ENCODE measurements around the gene HDAC9. TPM values are rescaled to one million over a fixed set of nuclear protein-coding genes. Genes with fewer than 3 reads are reported as not detected.

The HDAC9 gene
- total and polyA plus RNA-seq, 2 experiments from 2014 or later = 3.7 to 9.4 TPM

DNA sequence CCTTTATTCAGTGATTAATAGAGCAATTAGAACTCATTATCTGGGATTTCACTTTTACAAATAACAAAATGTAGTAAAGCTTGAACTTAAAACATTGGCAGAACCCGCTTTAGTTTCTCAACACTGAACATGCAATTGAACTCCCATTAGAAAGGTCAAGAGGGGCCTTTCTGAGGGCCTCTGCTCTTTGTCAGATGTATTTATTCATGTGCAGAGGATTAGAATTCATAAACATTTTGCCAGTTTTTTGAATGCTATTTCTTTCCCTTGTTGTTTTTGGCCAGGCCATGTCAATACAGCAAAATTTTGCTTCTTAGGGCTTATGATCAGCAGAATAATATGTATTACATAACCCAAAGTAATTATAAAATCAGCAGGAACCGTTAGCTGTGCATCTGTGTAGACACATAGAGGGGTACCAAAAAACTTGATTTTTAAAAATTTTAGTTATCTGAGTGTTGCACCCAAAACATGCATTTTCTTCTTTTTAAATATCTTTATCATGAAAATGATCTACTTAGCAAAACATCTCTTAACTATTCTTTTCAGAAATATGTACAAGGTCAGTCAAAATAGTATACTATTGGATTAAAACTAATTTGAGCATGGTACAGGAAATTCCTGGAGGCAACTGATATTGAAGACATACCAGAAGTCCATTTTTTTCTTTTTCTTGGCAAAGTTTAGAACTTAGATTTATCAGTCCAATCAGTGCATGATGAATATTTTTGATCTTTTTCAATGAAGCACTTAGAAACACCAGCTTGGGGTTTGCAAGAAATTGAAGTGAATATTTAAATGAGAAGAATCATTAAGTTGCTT, 444.4 kb downstream of the HDAC9 start:
- Histone ChIP-seq H3K79me2 (no peaks in the 10 kb centered on the region), H3K9me3 (ENCODE audit: low read depth) (no peaks in the 10 kb centered on the region), H3K27ac (no peak overlapping the region), H3K36me3 (replicated peaks; ENCODE audit: insufficient read depth, low read depth) (no peaks in the 10 kb centered on the region), H3K4me2 (no peak overlapping the region), H3K4me3 (no peak overlapping the region), H4K20me1 (ENCODE audit: insufficient read depth, poor library complexity, severe bottlenecking) (no peaks in the 10 kb centered on the region), H2AFZ (no peak overlapping the region), H3K9me2 (replicated peaks; ENCODE audit: insufficient read depth) (no peaks in the 10 kb centered on the region), H3K27me3 (no peaks in the 10 kb centered on the region), H3K4me1 (ENCODE audit: insufficient read depth) (no peaks in the 10 kb centered on the region)
- no peak for DNase-seq (ENCODE audit: low spot score)
- TF ChIP-seq, protein P1, sequence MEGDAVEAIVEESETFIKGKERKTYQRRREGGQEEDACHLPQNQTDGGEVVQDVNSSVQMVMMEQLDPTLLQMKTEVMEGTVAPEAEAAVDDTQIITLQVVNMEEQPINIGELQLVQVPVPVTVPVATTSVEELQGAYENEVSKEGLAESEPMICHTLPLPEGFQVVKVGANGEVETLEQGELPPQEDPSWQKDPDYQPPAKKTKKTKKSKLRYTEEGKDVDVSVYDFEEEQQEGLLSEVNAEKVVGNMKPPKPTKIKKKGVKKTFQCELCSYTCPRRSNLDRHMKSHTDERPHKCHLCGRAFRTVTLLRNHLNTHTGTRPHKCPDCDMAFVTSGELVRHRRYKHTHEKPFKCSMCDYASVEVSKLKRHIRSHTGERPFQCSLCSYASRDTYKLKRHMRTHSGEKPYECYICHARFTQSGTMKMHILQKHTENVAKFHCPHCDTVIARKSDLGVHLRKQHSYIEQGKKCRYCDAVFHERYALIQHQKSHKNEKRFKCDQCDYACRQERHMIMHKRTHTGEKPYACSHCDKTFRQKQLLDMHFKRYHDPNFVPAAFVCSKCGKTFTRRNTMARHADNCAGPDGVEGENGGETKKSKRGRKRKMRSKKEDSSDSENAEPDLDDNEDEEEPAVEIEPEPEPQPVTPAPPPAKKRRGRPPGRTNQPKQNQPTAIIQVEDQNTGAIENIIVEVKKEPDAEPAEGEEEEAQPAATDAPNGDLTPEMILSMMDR (IDR thresholded peaks at IDR 0.05; ENCODE audit: poor library complexity) = no peak
- TF ChIP-seq EZH2phosphoT487 (IDR thresholded peaks at IDR 0.05; ENCODE audit: low read depth, severe bottlenecking, unreplicated experiment) = no peak
- no peak for TF ChIP-seq EZH2 (IDR thresholded peaks at IDR 0.05; ENCODE audit: borderline replicate concordance)
- 68% methylated on average over 2 of the region's 2 CpGs for WGBS (ENCODE audit: low lambda C conversion rate, missing lambda C conversion rate)

DNA sequence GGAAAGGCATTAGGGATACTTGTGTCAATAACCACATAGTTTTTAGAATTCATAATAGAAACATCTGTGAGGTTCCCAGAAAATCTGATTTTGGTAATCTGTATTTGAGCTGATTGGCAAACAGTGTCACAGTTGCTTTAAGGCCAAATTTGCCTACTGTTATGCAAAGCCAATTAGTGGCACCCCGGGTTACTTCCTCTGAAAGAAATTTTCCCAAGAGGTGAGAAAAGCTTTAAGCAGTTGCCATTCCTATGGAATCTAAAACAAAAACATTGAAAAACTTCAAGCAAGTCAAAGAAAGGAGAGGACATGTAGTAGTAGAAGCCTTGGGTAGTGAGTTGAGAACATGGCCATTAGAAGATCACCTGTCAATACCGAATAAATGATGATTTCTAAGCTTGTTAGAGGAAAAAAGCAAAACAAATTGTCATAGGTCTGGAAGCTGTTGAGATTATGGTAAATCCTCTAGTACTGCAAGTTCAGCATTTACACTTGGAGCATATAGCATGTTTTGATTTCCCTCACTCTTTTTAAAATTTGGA, 445.1 kb downstream of the HDAC9 start:
- no peaks in the 10 kb centered on the region for H3K36me3 ChIP-seq (replicated peaks; ENCODE audit: insufficient read depth, low read depth)
- no peak for DNase-seq (ENCODE audit: low spot score)
- no peak overlapping the region for H3K4me3 ChIP-seq
- TF ChIP-seq EZH2 (IDR thresholded peaks at IDR 0.05; ENCODE audit: borderline replicate concordance) (no peak), EZH2phosphoT487 (IDR thresholded peaks at IDR 0.05; ENCODE audit: low read depth, severe bottlenecking, unreplicated experiment) (no peak)
- TF ChIP-seq, protein P1 (IDR thresholded peaks at IDR 0.05; ENCODE audit: poor library complexity) = no peak
- H3K4me2 ChIP-seq = no peak overlapping the region
- no peaks in the 10 kb centered on the region for H3K79me2 ChIP-seq
- whole genome bisulfite sequencing (ENCODE audit: low lambda C conversion rate, missing lambda C conversion rate) = 8% methylated on average over 2 of the region's 2 CpGs
- H3K27ac ChIP-seq = no peak overlapping the region
- no peak overlapping the region for H2AFZ ChIP-seq
- H4K20me1 ChIP-seq (ENCODE audit: insufficient read depth, poor library complexity, severe bottlenecking) = no peaks in the 10 kb centered on the region
- no peaks in the 10 kb centered on the region for H3K4me1 ChIP-seq (ENCODE audit: insufficient read depth)
- no peaks in the 10 kb centered on the region for H3K9me3 ChIP-seq (ENCODE audit: low read depth)
- no peaks in the 10 kb centered on the region for H3K9me2 ChIP-seq (replicated peaks; ENCODE audit: insufficient read depth)
- H3K27me3 ChIP-seq = no peaks in the 10 kb centered on the region

DNA sequence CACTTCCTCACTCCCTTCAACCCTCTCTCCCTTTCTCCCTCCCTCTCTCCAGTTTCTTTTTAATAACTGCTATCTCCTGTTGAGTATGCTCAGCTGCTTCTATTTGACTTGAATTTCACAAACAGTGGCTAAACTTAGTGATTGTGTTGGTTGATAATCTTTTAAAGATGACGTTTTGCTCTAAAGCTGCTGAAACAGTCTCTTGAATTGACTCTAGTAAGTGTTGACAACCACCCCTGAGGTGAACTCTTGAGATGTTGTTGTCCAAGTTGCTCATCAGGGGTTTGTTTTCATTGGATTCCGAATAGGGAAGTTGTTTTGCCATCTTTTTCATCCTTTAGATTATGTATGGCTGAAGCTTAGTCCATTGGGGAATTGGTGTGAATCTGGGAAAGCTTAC, 445.7 kb downstream of the HDAC9 start:
- Histone ChIP-seq H2AFZ (no peak overlapping the region), H3K9me3 (ENCODE audit: low read depth) (no peaks in the 10 kb centered on the region), H3K4me3 (no peak overlapping the region), H3K79me2 (no peaks in the 10 kb centered on the region), H3K9me2 (replicated peaks; ENCODE audit: insufficient read depth) (no peaks in the 10 kb centered on the region), H3K4me1 (ENCODE audit: insufficient read depth) (no peaks in the 10 kb centered on the region), H3K27ac (no peak overlapping the region), H4K20me1 (ENCODE audit: insufficient read depth, poor library complexity, severe bottlenecking) (no peaks in the 10 kb centered on the region), H3K4me2 (no peak overlapping the region), H3K36me3 (replicated peaks; ENCODE audit: insufficient read depth, low read depth) (no peaks in the 10 kb centered on the region), H3K27me3 (no peaks in the 10 kb centered on the region)
- TF ChIP-seq EZH2 (IDR thresholded peaks at IDR 0.05; ENCODE audit: borderline replicate concordance) (no peak), EZH2phosphoT487 (IDR thresholded peaks at IDR 0.05; ENCODE audit: low read depth, severe bottlenecking, unreplicated experiment) (no peak)
- TF ChIP-seq, protein P1 (IDR thresholded peaks at IDR 0.05; ENCODE audit: poor library complexity) = no peak
- 30% methylated on average over 2 of the region's 2 CpGs for WGBS (ENCODE audit: low lambda C conversion rate, missing lambda C conversion rate)
- no peak for DNase-seq (ENCODE audit: low spot score)

Data from hepatocyte (in vitro differentiated cells).